ENCODE measurements around the gene RNF213. TPM values are rescaled to one million over a fixed set of nuclear protein-coding genes. Genes with fewer than 3 reads are reported as not detected.

The RNF213 gene
- total RNA-seq, 1 experiment from 2014 or later, result 70.5 TPM

DNA sequence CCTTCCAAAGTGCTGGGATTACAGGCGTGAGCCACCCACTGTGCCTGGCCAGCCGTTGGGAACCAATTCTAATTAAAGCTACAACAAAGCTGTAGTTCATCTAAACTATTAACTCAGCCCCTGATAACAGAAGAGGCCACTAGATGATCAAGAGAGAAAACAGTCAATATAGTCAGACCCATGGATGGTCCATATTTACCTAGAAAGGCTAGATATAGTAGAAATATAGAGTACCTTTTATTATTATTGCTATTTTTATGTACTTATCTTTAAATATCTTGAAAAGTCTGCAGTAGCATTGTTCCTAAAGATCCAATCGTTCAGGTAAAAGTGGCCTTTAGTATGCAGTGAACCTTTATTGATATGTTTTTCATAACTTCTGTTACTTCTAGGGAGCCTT, 43.2 kb downstream of the RNF213 start:
- ChIA-PET CTCF (no interaction called here), POLR2A (no interaction called here)
- no peak for ATAC-seq
- TF ChIP-seq EMX1 (CRISPR knock-in tag; IDR thresholded peaks at IDR 0.05), result no peak
- TF ChIP-seq, protein P1, sequence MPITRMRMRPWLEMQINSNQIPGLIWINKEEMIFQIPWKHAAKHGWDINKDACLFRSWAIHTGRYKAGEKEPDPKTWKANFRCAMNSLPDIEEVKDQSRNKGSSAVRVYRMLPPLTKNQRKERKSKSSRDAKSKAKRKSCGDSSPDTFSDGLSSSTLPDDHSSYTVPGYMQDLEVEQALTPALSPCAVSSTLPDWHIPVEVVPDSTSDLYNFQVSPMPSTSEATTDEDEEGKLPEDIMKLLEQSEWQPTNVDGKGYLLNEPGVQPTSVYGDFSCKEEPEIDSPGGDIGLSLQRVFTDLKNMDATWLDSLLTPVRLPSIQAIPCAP (CRISPR knock-in tag; IDR thresholded peaks at IDR 0.05), result no peak
- no peak for TF ChIP-seq ZNF396 (CRISPR knock-in tag; IDR thresholded peaks at IDR 0.05; ENCODE audit: borderline replicate concordance)
- TF ChIP-seq, protein P2, sequence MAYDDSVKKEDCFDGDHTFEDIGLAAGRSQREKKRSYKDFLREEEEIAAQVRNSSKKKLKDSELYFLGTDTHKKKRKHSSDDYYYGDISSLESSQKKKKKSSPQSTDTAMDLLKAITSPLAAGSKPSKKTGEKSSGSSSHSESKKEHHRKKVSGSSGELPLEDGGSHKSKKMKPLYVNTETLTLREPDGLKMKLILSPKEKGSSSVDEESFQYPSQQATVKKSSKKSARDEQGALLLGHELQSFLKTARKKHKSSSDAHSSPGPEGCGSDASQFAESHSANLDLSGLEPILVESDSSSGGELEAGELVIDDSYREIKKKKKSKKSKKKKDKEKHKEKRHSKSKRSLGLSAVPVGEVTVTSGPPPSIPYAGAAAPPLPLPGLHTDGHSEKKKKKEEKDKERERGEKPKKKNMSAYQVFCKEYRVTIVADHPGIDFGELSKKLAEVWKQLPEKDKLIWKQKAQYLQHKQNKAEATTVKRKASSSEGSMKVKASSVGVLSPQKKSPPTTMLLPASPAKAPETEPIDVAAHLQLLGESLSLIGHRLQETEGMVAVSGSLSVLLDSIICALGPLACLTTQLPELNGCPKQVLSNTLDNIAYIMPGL (CRISPR knock-in tag; IDR thresholded peaks at IDR 0.05), result no peak
- no peak for TF ChIP-seq OVOL2 (CRISPR knock-in tag; IDR thresholded peaks at IDR 0.05; ENCODE audit: borderline replicate concordance)
- no peak for TF ChIP-seq ESRRA (CRISPR knock-in tag; IDR thresholded peaks at IDR 0.05; ENCODE audit: borderline replicate concordance)
- TF ChIP-seq TCF7 (CRISPR knock-in tag; IDR thresholded peaks at IDR 0.05; ENCODE audit: low read depth), result no peak
- no peak for TF ChIP-seq GABPB1 (CRISPR knock-in tag; IDR thresholded peaks at IDR 0.05)
- no peak for TF ChIP-seq ZNF671 (CRISPR knock-in tag; IDR thresholded peaks at IDR 0.05)
- TF ChIP-seq, protein P3, sequence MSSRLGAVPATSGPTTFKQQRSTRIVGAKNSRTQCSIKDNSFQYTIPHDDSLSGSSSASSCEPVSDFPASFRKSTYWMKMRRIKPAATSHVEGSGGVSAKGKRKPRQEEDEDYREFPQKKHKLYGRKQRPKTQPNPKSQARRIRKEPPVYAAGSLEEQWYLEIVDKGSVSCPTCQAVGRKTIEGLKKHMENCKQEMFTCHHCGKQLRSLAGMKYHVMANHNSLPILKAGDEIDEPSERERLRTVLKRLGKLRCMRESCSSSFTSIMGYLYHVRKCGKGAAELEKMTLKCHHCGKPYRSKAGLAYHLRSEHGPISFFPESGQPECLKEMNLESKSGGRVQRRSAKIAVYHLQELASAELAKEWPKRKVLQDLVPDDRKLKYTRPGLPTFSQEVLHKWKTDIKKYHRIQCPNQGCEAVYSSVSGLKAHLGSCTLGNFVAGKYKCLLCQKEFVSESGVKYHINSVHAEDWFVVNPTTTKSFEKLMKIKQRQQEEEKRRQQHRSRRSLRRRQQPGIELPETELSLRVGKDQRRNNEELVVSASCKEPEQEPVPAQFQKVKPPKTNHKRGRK (CRISPR knock-in tag; IDR thresholded peaks at IDR 0.05; ENCODE audit: borderline replicate concordance), result no peak
- TF ChIP-seq, protein P4, sequence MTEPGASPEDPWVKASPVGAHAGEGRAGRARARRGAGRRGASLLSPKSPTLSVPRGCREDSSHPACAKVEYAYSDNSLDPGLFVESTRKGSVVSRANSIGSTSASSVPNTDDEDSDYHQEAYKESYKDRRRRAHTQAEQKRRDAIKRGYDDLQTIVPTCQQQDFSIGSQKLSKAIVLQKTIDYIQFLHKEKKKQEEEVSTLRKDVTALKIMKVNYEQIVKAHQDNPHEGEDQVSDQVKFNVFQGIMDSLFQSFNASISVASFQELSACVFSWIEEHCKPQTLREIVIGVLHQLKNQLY (CRISPR knock-in tag; IDR thresholded peaks at IDR 0.05), result no peak
- no peak for TF ChIP-seq CBFB (CRISPR knock-in tag; IDR thresholded peaks at IDR 0.05; ENCODE audit: low read depth)
- no peak for TF ChIP-seq FOXJ3 (CRISPR knock-in tag; IDR thresholded peaks at IDR 0.05; ENCODE audit: borderline replicate concordance)
- TF ChIP-seq ZNF416 (CRISPR knock-in tag; IDR thresholded peaks at IDR 0.05), result no peak
- TF ChIP-seq, protein P5, sequence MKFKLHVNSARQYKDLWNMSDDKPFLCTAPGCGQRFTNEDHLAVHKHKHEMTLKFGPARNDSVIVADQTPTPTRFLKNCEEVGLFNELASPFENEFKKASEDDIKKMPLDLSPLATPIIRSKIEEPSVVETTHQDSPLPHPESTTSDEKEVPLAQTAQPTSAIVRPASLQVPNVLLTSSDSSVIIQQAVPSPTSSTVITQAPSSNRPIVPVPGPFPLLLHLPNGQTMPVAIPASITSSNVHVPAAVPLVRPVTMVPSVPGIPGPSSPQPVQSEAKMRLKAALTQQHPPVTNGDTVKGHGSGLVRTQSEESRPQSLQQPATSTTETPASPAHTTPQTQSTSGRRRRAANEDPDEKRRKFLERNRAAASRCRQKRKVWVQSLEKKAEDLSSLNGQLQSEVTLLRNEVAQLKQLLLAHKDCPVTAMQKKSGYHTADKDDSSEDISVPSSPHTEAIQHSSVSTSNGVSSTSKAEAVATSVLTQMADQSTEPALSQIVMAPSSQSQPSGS (CRISPR knock-in tag; IDR thresholded peaks at IDR 0.05; ENCODE audit: borderline replicate concordance, low read depth), result no peak
- TF ChIP-seq JAZF1 (CRISPR knock-in tag; IDR thresholded peaks at IDR 0.05), result no peak
- H3K27me3 Mint-ChIP-seq (ENCODE audit: low read depth), result no peaks in the 10 kb centered on the region
- H3K9me3 Mint-ChIP-seq, result peaks cover 45% of the 10 kb centered on the region
- DNase-seq (ENCODE audit: low spot score), result no peak
- H3K4me1 Mint-ChIP-seq, result no peaks in the 10 kb centered on the region
- H3K36me3 Mint-ChIP-seq, result peaks cover 91% of the 10 kb centered on the region
- H3K27ac Mint-ChIP-seq, result no peak overlapping the region
- H3K4me3 Mint-ChIP-seq, result no peak overlapping the region

DNA sequence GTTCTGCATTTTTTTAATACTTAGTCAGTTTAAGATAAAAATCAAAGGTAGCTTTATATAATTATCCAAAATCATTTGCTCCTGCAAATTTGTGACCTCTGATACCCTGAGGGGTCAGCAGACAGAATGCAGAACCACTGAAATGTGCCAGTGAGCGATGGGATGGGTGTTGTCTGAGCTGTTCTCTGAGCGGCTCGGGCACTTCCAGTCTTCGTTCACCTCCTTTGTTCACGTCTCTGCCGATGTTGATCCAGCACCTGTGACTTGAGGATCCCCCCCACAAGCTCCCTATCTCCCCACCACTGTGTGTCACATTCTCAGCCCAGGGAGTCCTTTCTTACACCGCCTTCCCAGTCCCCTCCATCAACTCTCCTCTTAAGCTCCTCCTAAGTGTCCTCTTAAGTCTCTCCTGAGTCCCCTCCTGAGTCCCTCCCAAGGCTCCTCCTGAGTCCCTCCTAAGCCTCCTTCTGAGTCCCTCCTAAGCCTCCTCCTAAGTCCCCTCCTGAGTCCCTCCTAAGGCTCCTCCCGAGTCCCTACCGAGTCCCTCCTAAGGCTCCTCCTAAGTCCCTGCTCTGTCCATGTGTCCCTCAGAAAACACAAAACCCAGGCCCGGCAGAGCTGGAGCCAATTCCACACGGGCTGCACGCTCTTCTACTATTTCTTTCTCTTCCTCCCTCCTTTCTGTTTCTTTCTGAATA, 47.5 kb downstream of the RNF213 start:
- POLR2A ChIA-PET, result no interaction called here
- Mint-ChIP-seq H3K36me3 (peaks cover 87% of the 10 kb centered on the region), H3K27ac (no peak overlapping the region), H3K9me3 (peaks cover 16% of the 10 kb centered on the region), H3K4me3 (no peak overlapping the region), H3K4me1 (no peaks in the 10 kb centered on the region), H3K27me3 (ENCODE audit: low read depth) (no peaks in the 10 kb centered on the region)
- DNase-seq (ENCODE audit: low spot score) (no peak), ATAC-seq (no peak)
- CTCF ChIA-PET, result interaction anchor here (0.6 kb wide), 1 partner anchor 38 kb away, joined by 3 read pairs; no protein-coding TSS in a partner anchor
- TF ChIP-seq TEAD4 (CRISPR knock-in tag; IDR thresholded peaks at IDR 0.05) (no peak), TEAD1 (CRISPR knock-in tag; IDR thresholded peaks at IDR 0.05) (no peak), JAZF1 (CRISPR knock-in tag; IDR thresholded peaks at IDR 0.05) (no peak)
- TF ChIP-seq, protein P6, sequence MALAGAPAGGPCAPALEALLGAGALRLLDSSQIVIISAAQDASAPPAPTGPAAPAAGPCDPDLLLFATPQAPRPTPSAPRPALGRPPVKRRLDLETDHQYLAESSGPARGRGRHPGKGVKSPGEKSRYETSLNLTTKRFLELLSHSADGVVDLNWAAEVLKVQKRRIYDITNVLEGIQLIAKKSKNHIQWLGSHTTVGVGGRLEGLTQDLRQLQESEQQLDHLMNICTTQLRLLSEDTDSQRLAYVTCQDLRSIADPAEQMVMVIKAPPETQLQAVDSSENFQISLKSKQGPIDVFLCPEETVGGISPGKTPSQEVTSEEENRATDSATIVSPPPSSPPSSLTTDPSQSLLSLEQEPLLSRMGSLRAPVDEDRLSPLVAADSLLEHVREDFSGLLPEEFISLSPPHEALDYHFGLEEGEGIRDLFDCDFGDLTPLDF (CRISPR knock-in tag; IDR thresholded peaks at IDR 0.05), result no peak

Data from WTC11 (cell line).